ENCODE measurements around the gene HLA-DOA.

- TF ChIP-seq HOXC10 (CRISPR knock-in tag; IDR thresholded peaks at IDR 0.05) (no peak), CTCF (tag by site-specific recombination; IDR thresholded peaks at IDR 0.05) (no peak), ATF2 (tag by site-specific recombination; IDR thresholded peaks at IDR 0.05; ENCODE audit: low read depth) (no peak), ZNF24 (tag by site-specific recombination; IDR thresholded peaks at IDR 0.05) (no peak), ZNF10 (tag by site-specific recombination; IDR thresholded peaks at IDR 0.05) (no peak)
Observed at GRCh38 chr6:32970413-32971241, 38.8 kb downstream of the HLA-DOA start.
